OCI-LY7 (cell line): Measurements from ENCODE around the gene BSND. TPM values are rescaled to one million over a fixed set of nuclear protein-coding genes. Genes with fewer than 3 reads are reported as not detected.

ENCODE experiments used
- BruUV-seq: library from RNA; stranded (reverse); fragments of 400-500 nt; replicated peaks from 2 replicates; lab custom pipeline; 2021; lab: Mats Ljungman, UMichigan
- CTCF ChIA-PET: fragments of 300-600 bp; sonication (Branson Sonifier 250); formaldehyde crosslinking; loops from one replicate; lab custom pipeline; 2022; ENCODE audit warnings: antibody characterized with exemption; ENCODE audit not compliant: unreplicated experiment; lab: Charles Lee
- POLR2A ChIA-PET: fragments of 300-600 bp; sonication (Branson Sonifier 250); formaldehyde crosslinking; loops from one replicate; lab custom pipeline; 2022; ENCODE audit warnings: antibody characterized with exemption; lab: Charles Lee
- DNase-seq: peaks from one replicate; pipeline ENCODE4 v3.0.0-alpha.2; 2015; ENCODE audit warnings: low spot score
- H2AFZ ChIP-seq: fragments of 200-600 bp; sonication (generic), shearing (Covaris generic); 2 replicates; pipeline ENCODE4 v1.6.1; 2014; ENCODE audit warnings: mild to moderate bottlenecking, antibody characterized with exemption, low read length, moderate library complexity
- H3K27ac ChIP-seq: fragments of 200-600 bp; sonication (generic); 2 replicates; pipeline ENCODE4 v1.5.1; 2014; ENCODE audit warnings: mixed run types, low read depth, mild to moderate bottlenecking, moderate library complexity, low read length, inconsistent platforms; ENCODE audit not compliant: poor library complexity, severe bottlenecking
- H3K36me3 ChIP-seq: fragments of 200-600 bp; sonication (generic); 2 replicates; pipeline ENCODE4 v1.6.1; 2014; ENCODE audit warnings: mild to moderate bottlenecking, antibody characterized with exemption, low read length, moderate library complexity, mixed read lengths; ENCODE audit not compliant: insufficient read depth
- H3K4me1 ChIP-seq: fragments of 200-600 bp; sonication (generic); 2 replicates; pipeline ENCODE4 v1.5.1; 2014; ENCODE audit warnings: mild to moderate bottlenecking, low read length; ENCODE audit not compliant: insufficient read depth, poor library complexity, severe bottlenecking
- H3K4me2 ChIP-seq: fragments of 200-600 bp; sonication (generic); 2 replicates; pipeline ENCODE4 v1.6.1; 2014; ENCODE audit warnings: mild to moderate bottlenecking, low read length
- H3K4me3 ChIP-seq: fragments of 200-600 bp; sonication (generic); 2 replicates; pipeline ENCODE4 v1.5.1; 2014; ENCODE audit warnings: mild to moderate bottlenecking, low read depth, low read length; ENCODE audit not compliant: poor library complexity, severe bottlenecking
- H3K79me2 ChIP-seq: fragments of 200-600 bp; sonication (generic); 2 replicates; pipeline ENCODE4 v1.6.1; 2016; ENCODE audit warnings: low read depth, mild to moderate bottlenecking, low read length, moderate library complexity, mixed read lengths; ENCODE audit not compliant: insufficient read depth
- H3K9me2 ChIP-seq: fragments of 200-600 bp; sonication (generic); 2 replicates; pipeline ENCODE4 v1.6.1; 2016; ENCODE audit warnings: mild to moderate bottlenecking, low read length, mixed read lengths; ENCODE audit not compliant: insufficient read depth
- H3K9me3 ChIP-seq: fragments of 200-600 bp; sonication (generic); 2 replicates; pipeline ENCODE4 v1.6.1; 2014; ENCODE audit warnings: mild to moderate bottlenecking, mixed run types, low read length, mixed read lengths
- H4K20me1 ChIP-seq: fragments of 200-600 bp; sonication (generic); 2 replicates; pipeline ENCODE4 v1.6.1; 2014; ENCODE audit warnings: mild to moderate bottlenecking, antibody characterized with exemption, low read length, moderate library complexity, mixed read lengths; ENCODE audit not compliant: insufficient read depth
- CTCF ChIP-seq: fragments of 200-600 bp; sonication (generic); conservative IDR thresholded peaks from 2 replicates; pipeline ENCODE4 v1.5.1; 2014; ENCODE audit warnings: mild to moderate bottlenecking, antibody characterized with exemption, low read length, moderate library complexity, mixed read lengths
- EZH2phosphoT487 ChIP-seq: fragments of 200-600 bp; sonication (generic); IDR thresholded peaks from 2 replicates; pipeline ENCODE4 v1.6.1; 2018; ENCODE audit warnings: low read depth, borderline replicate concordance, mild to moderate bottlenecking, mixed run types, antibody characterized with exemption, low read length, moderate library complexity, mixed read lengths
- intact Hi-C: fragments of 100-400 bp; cut with micrococcal nuclease; formaldehyde crosslinking; loops from one replicate; pipeline ENCODE4 v1.10.0; 2022; ENCODE audit not compliant: unreplicated experiment
- total RNA-seq, 2 experiments: library from RNA; depleted of rRNA in 1 of 2; stranded (reverse); fragments of >200 nt in 1 of 2; shearing (Covaris generic) in 1 of 2; gene quantifications; 2 replicates each; pipeline ENCODE4 v1.2.3, GENCODE V29; 2014 to 2022

Gene BSND
- total RNA-seq, 2 experiments from 2014 or later, result not detected

GRCh38 chr1:55005351-55006140, 6.8 kb downstream of the BSND start:
- Histone ChIP-seq H3K79me2 (no peaks in the 10 kb centered on the region), H2AFZ (no peak overlapping the region), H3K4me3 (no peak overlapping the region), H3K9me3 (no peaks in the 10 kb centered on the region), H3K4me2 (no peak overlapping the region), H3K27ac (no peak overlapping the region), H3K4me1 (no peaks in the 10 kb centered on the region), H3K36me3 (no peaks in the 10 kb centered on the region), H3K9me2 (no peaks in the 10 kb centered on the region), H4K20me1 (no peaks in the 10 kb centered on the region)
- intact Hi-C loops, result no loop called here
- DNase-seq, result no peak
- TF ChIP-seq CTCF, result no peak
- no peak for TF ChIP-seq EZH2phosphoT487
- no TSS peak for BruUV-seq
- CTCF ChIA-PET, result no interaction called here
- POLR2A ChIA-PET, result no interaction called here

- H3K4me1 ChIP-seq, result no peaks in the 10 kb centered on the region
- no peaks in the 10 kb centered on the region for H3K9me3 ChIP-seq
- DNase-seq, result no peak
- H3K9me2 ChIP-seq, result no peaks in the 10 kb centered on the region
- H3K4me2 ChIP-seq, result no peak overlapping the region
- H3K36me3 ChIP-seq, result no peaks in the 10 kb centered on the region
- POLR2A ChIA-PET, result no interaction called here
- H4K20me1 ChIP-seq, result no peaks in the 10 kb centered on the region
- CTCF ChIA-PET, result no interaction called here
- H3K79me2 ChIP-seq, result no peaks in the 10 kb centered on the region
- H3K4me3 ChIP-seq, result no peak overlapping the region
- no TSS peak for BruUV-seq
- no peak for TF ChIP-seq EZH2phosphoT487
- TF ChIP-seq CTCF, result no peak
- intact Hi-C loops, result no loop called here
- H3K27ac ChIP-seq, result no peak overlapping the region
- no peak overlapping the region for H2AFZ ChIP-seq
Observed at GRCh38 chr1:55006931-55007330, 8.2 kb downstream of the BSND start.

- CTCF ChIA-PET, result no interaction called here
- POLR2A ChIA-PET, result no interaction called here
Observed at GRCh38 chr1:55007625-55008024, 8.9 kb downstream of the BSND start.

More at GRCh38 chr1:55007625-55008024, 8.9 kb downstream of the BSND start:
- TF ChIP-seq EZH2phosphoT487, result no peak
- no peak for TF ChIP-seq CTCF
- Histone ChIP-seq H4K20me1 (no peaks in the 10 kb centered on the region), H3K4me2 (no peak overlapping the region), H3K9me2 (no peaks in the 10 kb centered on the region), H3K4me3 (no peak overlapping the region), H3K27ac (no peak overlapping the region), H3K9me3 (no peaks in the 10 kb centered on the region), H2AFZ (no peak overlapping the region), H3K36me3 (no peaks in the 10 kb centered on the region), H3K4me1 (no peaks in the 10 kb centered on the region), H3K79me2 (no peaks in the 10 kb centered on the region)
- DNase-seq, result no peak
- BruUV-seq, result no TSS peak
- intact Hi-C loops, result no loop called here
